Keratinocyte (primary cell): ENCODE results near the gene DOCK3. TPM values are rescaled to one million over a fixed set of nuclear protein-coding genes. Genes with fewer than 3 reads are reported as not detected.

Experiments used
- DNase-seq: peaks from one replicate; pipeline ENCODE4 v3.0.0-alpha.2; 2011; ENCODE audit warnings: low read depth, missing footprints, low spot score
- FAIRE-seq: peaks from 2 replicates; lab custom pipeline; 2011; peaks lifted over from hg19 to GRCh38; lab: Jason Lieb, UNC
- H2AFZ ChIP-seq: 2 replicates; pipeline ENCODE4 v1.6.0; 2012; ENCODE audit warnings: low read length, control low read depth, inconsistent platforms; ENCODE audit not compliant: control insufficient read depth
- H3K27ac ChIP-seq: 2 replicates; pipeline ENCODE4 v1.5.1; 2011; ENCODE audit warnings: low read length; ENCODE audit not compliant: control insufficient read depth, insufficient read depth
- H3K27me3 ChIP-seq: 3 replicates; pipeline ENCODE4 v1.6.0; 2011; ENCODE audit warnings: low read length; ENCODE audit not compliant: control insufficient read depth, insufficient read depth; ENCODE audit errors: extremely low read depth
- H3K36me3 ChIP-seq, 2 experiments: 2 replicates in 1 of 2; 3 replicates in 1 of 2; pipeline ENCODE4 v1.5.1; 2011; ENCODE audit warnings: low read length in 2 of 2, mild to moderate bottlenecking in 1 of 2; ENCODE audit not compliant: control insufficient read depth in 2 of 2, insufficient read depth in 2 of 2; ENCODE audit errors: extremely low read depth in 1 of 2
- H3K4me1 ChIP-seq: 3 replicates; pipeline ENCODE4 v1.5.1; 2011; ENCODE audit warnings: low read length; ENCODE audit not compliant: control insufficient read depth, insufficient read depth; ENCODE audit errors: extremely low read depth
- H3K4me2 ChIP-seq: 3 replicates; pipeline ENCODE4 v1.6.0; 2011; ENCODE audit warnings: low read depth, low read length; ENCODE audit not compliant: control insufficient read depth, insufficient read depth; ENCODE audit errors: extremely low read depth
- H3K4me3 ChIP-seq, 3 experiments: fragments of 200-600 bp in 1 of 3; sonication (generic) in 1 of 3; 2 replicates in 2 of 3; 3 replicates in 1 of 3; pipeline ENCODE4 v1.5.1; 2011 to 2016; ENCODE audit warnings: low read length in 3 of 3, mild to moderate bottlenecking in 3 of 3, control low read depth in 2 of 3, inconsistent platforms in 1 of 3, low read depth in 1 of 3, mixed read lengths in 1 of 3, mixed run types in 1 of 3, moderate library complexity in 1 of 3; ENCODE audit not compliant: control insufficient read depth in 2 of 3, insufficient read depth in 2 of 3; ENCODE audit errors: extremely low read depth in 1 of 3
- H3K79me2 ChIP-seq: 2 replicates; pipeline ENCODE4 v1.6.0; 2012; ENCODE audit warnings: low read length; ENCODE audit not compliant: control insufficient read depth, insufficient read depth
- H3K9ac ChIP-seq: 3 replicates; pipeline ENCODE4 v1.6.0; 2011; ENCODE audit warnings: low read length; ENCODE audit not compliant: control insufficient read depth, insufficient read depth; ENCODE audit errors: extremely low read depth
- H3K9me1 ChIP-seq: 3 replicates; pipeline ENCODE4 v1.6.0; 2011; ENCODE audit warnings: low read length; ENCODE audit not compliant: control insufficient read depth, insufficient read depth; ENCODE audit errors: extremely low read depth
- H3K9me3 ChIP-seq: 2 replicates; pipeline ENCODE4 v1.5.1; 2012; ENCODE audit warnings: low read depth, low read length; ENCODE audit not compliant: control insufficient read depth
- H4K20me1 ChIP-seq: 3 replicates; pipeline ENCODE4 v1.6.0; 2011; ENCODE audit warnings: low read length; ENCODE audit not compliant: control insufficient read depth, insufficient read depth; ENCODE audit errors: extremely low read depth
- CTCF ChIP-seq, 3 experiments: IDR thresholded peaks in 1 of 3; conservative IDR thresholded peaks in 1 of 3; optimal IDR thresholded peaks in 1 of 3; 2 replicates in 2 of 3; 3 replicates in 1 of 3; pipeline versions ENCODE3 to v1.5.1; 2011; ENCODE audit warnings: low read length in 3 of 3, mild to moderate bottlenecking in 3 of 3, moderate library complexity in 2 of 3, control low read depth in 1 of 3, inconsistent platforms in 1 of 3; ENCODE audit not compliant: insufficient read depth in 2 of 3; ENCODE audit errors: extremely low read depth in 1 of 3
- EZH2 ChIP-seq: IDR thresholded peaks from one replicate; pipeline ENCODE4 v1.6.1; 2012; ENCODE audit warnings: inconsistent platforms, mild to moderate bottlenecking, low read length, moderate library complexity
- dilution Hi-C: fragments of 300-500 bp; cut with MboI; formaldehyde crosslinking; loops from one replicate; pipeline ENCODE4 v1.7.0; 2020; ENCODE audit warnings: low sequenced_read_pairs; ENCODE audit not compliant: extremely low pct_ligation_motif_present
- polyA plus RNA-seq, 5 experiments: library from polyadenylated mRNA; depleted of rRNA in 3 of 5; stranded (reverse) in 3 of 5; stranded (forward) in 1 of 5; unstranded in 1 of 5; fragments of >200 nt; gene quantifications; 1 replicate in 1 of 5; 2 replicates in 3 of 5; 3 replicates in 1 of 5; pipeline versions ENCODE4 v1.2.1 to v1.2.3, GENCODE V29; 2011 to 2012; ENCODE audit warnings: missing spikeins in 2 of 5, low read depth in 1 of 5, low replicate concordance in 1 of 5

The DOCK3 gene
- polyA plus RNA-seq, 1 donor (not counting 4 experiments of a cell fraction or from before 2014, with no cell fraction given), result 0.10 TPM

GRCh38 chr3:51395493-51396213, 720.9 kb downstream of the DOCK3 start:
- no peak for FAIRE-seq
- dilution Hi-C loops, result loop anchor here (25.0 kb wide), 1 partner anchor 783 kb away; the partner anchor contains the start of genes CISH and MAPKAPK3
- peaks cover 17% of the 10 kb centered on the region for H4K20me1 ChIP-seq

GRCh38 chr3:51396401-51396800, 721.7 kb downstream of the DOCK3 start:
- Histone ChIP-seq H3K4me2 (no peak overlapping the region), H3K9me3 (no peaks in the 10 kb centered on the region), H4K20me1 (peaks cover 16% of the 10 kb centered on the region), H3K27ac (no peak overlapping the region), H3K4me1 (peaks cover 8% of the 10 kb centered on the region), H3K4me3 (no peak overlapping the region), H2AFZ (no peak overlapping the region), H3K79me2 (peaks cover 49% of the 10 kb centered on the region), H3K9me1 (no peaks in the 10 kb centered on the region), H3K27me3 (no peaks in the 10 kb centered on the region), H3K36me3 (peaks cover 26 to 48% of the 10 kb centered on the region in 2 experiments), H3K9ac (no peak overlapping the region)
- FAIRE-seq (no peak), DNase-seq (no peak)
- dilution Hi-C loops, result loop anchor here (25.0 kb wide), 1 partner anchor 784 kb away; the partner anchor contains the start of genes CISH and MAPKAPK3
- TF ChIP-seq EZH2, result no peak
- no peak for TF ChIP-seq CTCF (optimal IDR thresholded peaks at IDR 0.05 in 1 of 3, IDR thresholded peaks at IDR 0.05 in 1 of 3, conservative IDR thresholded peaks at IDR 0.05 in 1 of 3; ENCODE audit: extremely low read depth in 1 of 3, insufficient read depth in 2 of 3, low read length in 3 of 3)

More at GRCh38 chr3:51395493-51396213, 720.9 kb downstream of the DOCK3 start:
- H3K9ac ChIP-seq, result no peak overlapping the region
- H3K4me2 ChIP-seq, result no peak overlapping the region
- no peaks in the 10 kb centered on the region for H3K27me3 ChIP-seq
- no peak for DNase-seq
- H3K27ac ChIP-seq, result no peak overlapping the region
- no peaks in the 10 kb centered on the region for H3K9me3 ChIP-seq
- peaks cover 49% of the 10 kb centered on the region for H3K79me2 ChIP-seq
- H3K9me1 ChIP-seq, result no peaks in the 10 kb centered on the region
- no peak for TF ChIP-seq CTCF (optimal IDR thresholded peaks at IDR 0.05 in 1 of 3, IDR thresholded peaks at IDR 0.05 in 1 of 3, conservative IDR thresholded peaks at IDR 0.05 in 1 of 3; ENCODE audit: extremely low read depth in 1 of 3, insufficient read depth in 2 of 3, low read length in 3 of 3)
- TF ChIP-seq EZH2, result no peak
- peaks cover 26 to 48% of the 10 kb centered on the region in 2 experiments for H3K36me3 ChIP-seq
- no peak overlapping the region for H3K4me3 ChIP-seq
- H3K4me1 ChIP-seq, result peaks cover 9% of the 10 kb centered on the region
- H2AFZ ChIP-seq, result no peak overlapping the region
